NCI-H748 (cell line): ENCODE data around the gene PRR3.
"Not testable (repeated sequence)": the region's sequence is repeated elsewhere in the genome, so short reads cannot be mapped to it uniquely, and the experiment has no call there.

Experiments used
- DNase-seq: peaks from one replicate; lab custom pipeline; 2025; ENCODE audit not compliant: unreplicated experiment; lab: John Stamatoyannopoulos, UW

Gene PRR3, protein sequence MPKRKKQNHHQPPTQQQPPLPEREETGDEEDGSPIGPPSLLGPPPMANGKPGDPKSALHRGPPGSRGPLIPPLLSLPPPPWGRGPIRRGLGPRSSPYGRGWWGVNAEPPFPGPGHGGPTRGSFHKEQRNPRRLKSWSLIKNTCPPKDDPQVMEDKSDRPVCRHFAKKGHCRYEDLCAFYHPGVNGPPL

GRCh38 chr6:30556906-30557682 is at the start of gene PRR3:
Gene PRR3, plus strand, starts transcription at chr6:30557295. Its CDS starts 50 bp downstream, at chr6:30557345.
- peak; percentile 94 for DNase-seq

DNA sequence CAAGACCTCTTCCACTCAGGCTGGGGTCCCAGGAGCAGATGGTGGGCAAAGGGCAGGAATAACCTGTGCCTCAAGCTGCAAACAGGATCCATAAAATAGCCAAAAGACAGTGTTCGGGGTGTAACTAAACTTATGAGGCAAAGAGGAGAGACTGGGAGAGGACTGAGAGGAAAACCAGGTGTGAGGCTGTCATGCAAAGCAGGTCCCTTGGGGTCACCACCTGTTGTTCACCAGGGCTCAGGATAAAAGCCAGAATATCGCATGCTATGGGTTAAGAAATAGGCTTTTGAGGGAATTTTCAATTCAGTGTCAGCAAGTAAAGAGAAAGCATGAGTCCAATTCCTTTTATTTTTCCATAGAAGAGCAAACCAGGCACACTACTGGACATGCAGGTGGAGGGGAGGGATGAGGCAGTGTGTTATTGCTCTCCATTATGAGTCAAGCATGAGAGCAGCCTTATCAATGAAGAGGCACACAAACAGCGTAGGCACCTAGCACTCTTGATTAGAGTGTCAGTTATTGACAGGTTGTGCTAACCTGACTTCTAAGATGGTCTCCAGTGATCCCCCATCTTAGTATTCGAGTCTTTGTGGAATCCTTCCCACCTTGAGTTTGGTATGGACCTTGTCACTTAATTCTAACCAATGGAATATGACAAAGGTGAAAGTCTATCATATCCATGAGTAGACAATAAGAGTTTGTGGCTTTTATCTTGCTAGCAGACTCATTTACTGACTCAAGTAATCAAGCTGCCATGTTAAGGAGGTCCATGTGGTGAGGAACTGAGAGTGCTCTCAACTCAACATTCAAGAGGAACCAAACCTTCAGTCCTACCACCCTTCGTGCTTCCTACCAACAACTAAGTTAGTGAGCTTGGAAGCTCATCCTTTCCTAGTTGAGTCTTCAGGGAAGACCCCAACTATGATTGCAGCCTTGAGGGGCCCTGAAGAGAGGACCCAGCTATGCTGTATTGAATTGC is 49.0 kb upstream of the PRR3 start:
- DNase-seq, result no peak

GRCh38 chr6:30508890-30509736 is 48.0 kb upstream of the PRR3 start:
- no peak for DNase-seq

DNA sequence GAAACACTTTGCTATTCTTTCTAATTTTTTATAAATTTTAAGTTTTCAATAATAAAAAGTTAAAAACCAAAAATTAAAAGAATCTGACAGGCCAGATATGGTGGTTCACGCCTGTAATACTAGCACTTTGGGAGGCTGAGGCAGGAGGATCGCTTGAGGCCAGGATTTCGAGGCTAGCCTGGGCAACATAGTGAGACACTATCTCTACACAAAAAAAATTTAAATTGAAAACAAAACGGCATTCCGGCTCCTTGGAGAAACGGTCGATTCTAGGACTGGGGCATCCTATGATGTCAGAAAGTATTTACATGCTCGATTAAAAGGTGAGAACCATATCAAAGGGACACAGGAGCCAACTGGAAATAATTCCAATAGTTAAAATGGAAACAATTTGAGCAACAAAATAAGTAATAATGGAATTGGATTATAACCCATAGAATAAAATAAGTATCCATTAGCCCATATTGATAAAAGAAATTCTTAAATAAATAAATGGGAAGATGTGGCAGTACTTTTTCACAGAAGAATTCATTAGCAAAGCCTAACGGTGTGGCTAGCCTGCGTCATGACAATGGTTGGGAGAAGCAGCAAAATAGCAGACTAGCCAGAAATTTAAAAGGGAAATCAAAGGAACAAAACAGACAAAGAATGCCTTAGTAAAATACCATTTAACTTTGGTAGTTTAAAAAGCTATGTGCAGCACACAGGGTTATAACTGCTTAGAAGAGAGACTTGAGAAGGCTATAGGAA is 46.5 kb upstream of the PRR3 start:
- DNase-seq, result no peak

DNA sequence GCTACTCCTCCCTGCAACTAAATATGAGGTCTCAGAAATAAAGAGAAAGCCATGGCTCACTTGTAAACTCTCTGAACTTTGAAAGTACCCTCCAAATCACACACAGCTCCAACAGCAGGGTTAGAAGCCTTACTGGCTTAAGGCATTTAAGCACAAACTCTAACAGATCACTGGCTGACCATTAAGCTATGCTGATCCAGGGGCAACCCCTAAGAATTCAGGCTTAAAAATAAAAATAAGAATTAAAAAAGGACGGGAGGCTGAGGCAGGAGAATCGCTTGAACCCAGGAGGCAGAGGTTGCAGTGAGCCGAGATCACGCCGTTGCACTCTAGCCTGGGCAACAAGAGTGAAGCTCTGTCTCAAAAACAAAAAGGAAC is 45.9 kb upstream of the PRR3 start:
- DNase-seq, result no peak

DNA sequence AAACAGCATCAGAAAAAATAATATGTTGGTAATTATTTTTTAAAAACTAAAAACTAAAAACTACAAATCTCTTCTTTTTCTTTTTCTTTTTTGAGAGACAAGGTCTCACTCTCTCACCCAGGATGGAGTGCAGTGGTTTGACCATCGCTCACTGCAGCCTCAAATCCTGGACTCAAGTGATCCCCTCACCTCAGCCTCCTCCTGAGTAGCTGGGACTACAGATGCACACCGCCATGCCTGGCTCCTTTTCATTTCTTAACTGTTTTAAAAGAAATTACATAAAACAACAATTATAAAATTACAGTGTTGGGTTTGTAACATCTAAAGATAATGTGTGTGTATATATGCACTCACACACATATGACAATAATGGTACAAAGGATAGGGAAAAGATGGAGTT is 43.6 kb upstream of the PRR3 start:
- no peak for DNase-seq

DNA sequence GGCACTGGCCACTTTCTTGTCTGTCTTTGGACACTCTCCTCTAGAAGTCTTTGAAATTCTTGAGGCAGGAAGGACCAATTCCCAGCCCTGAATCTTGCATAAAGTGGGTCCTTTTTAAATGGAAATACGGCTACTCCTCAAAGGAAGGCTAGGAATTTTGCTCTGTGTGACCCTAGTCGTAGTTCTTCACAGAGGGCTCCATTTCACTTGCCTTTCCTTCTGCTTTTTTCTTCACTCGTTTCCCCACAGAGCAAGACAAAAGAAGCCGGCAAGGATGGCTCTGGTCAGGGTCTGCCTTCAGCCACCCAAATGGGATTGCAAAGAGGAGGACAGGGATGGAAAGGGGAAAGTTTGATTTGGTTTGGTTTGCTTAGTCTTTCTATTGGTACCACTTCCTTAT is 42.0 kb upstream of the PRR3 start:
- no peak for DNase-seq

GRCh38 chr6:30515944-30516753 is 40.9 kb upstream of the PRR3 start:
- DNase-seq, result peak; percentile 96

GRCh38 chr6:30516754-30517076 is 40.4 kb upstream of the PRR3 start:
- DNase-seq, result not testable (repeated sequence)

GRCh38 chr6:30517767-30518504 is 39.2 kb upstream of the PRR3 start:
- not testable (repeated sequence) for DNase-seq

- DNase-seq, result not testable (repeated sequence)
Measured at GRCh38 chr6:30518505-30519145, 38.5 kb upstream of the PRR3 start.

GRCh38 chr6:30520522-30520921 is 36.6 kb upstream of the PRR3 start:
- no peak for DNase-seq

GRCh38 chr6:30521082-30521481 is 36.0 kb upstream of the PRR3 start:
- not testable (repeated sequence) for DNase-seq

DNA sequence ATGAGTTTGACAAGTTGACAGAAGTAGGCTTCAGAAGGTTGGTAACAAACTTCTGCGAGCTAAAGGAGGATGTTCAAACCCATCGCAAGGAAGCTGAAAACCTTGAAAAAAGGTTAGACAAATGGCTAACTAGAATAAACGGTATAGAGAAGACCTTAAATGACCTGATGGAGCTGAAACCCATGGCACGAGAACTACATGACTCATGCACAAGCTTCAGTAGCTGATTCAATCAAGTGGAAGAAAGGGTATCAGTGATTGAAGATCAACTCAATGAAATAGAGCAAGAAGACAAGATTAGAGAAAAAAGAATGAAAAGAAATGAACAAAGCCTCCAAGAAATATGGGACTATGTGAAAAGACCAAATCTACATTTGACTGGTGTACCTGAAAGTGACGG is 35.1 kb upstream of the PRR3 start:
- not testable (repeated sequence) for DNase-seq

DNA sequence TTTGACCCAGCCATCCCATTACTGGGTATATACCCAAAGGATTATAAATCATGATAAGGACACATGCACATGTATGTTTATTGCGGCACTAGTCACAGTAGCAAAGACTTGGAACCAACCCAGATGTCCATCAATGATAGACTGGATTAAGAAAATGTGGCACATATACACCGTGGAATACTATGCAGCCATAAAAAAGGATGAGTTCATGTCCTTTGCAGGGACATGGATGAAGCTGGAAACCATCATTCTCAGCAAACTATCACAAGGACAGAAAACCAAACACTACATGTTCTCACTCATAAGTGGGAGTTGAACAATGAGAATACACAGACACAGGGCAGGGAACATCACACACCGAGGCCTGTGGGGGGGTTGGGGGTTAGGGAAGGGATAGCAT is 30.7 kb upstream of the PRR3 start:
- DNase-seq, result not testable (repeated sequence)

- not testable (repeated sequence) for DNase-seq
Measured at GRCh38 chr6:30529349-30529875, 27.7 kb upstream of the PRR3 start.

GRCh38 chr6:30530014-30530413 is 27.1 kb upstream of the PRR3 start:
- no peak for DNase-seq
